ENCODE data around the gene GP1BA.

Gene GP1BA

GRCh38 chr17:4942760-4943508 is 10.9 kb downstream of the GP1BA start (continued):
- TF ChIP-seq IKZF3 (tag by site-specific recombination; IDR thresholded peaks at IDR 0.05) (0 out of 2 replicates have a peak, but pooled peaks have one; percentile 33), ZNF16 (tag by site-specific recombination; IDR thresholded peaks at IDR 0.05; ENCODE audit: low read depth) (no peak), ZNF37A (tag by site-specific recombination; IDR thresholded peaks at IDR 0.05) (no peak)

GRCh38 chr17:4944163-4944553 is 12.1 kb downstream of the GP1BA start:
- CTCF ChIA-PET = interaction anchor here (0.6 to 1.2 kb wide), 3 partner anchors 23 to 44 kb away, joined by 3 to 7 read pairs (median 4); partner anchors contain the start of gene CAMTA2
- TF ChIP-seq ZNF843 (tag by site-specific recombination; IDR thresholded peaks at IDR 0.05) = no peak
- TF ChIP-seq WT1 (tag by site-specific recombination; IDR thresholded peaks at IDR 0.05) = peak; percentile 53; the same call in 1 of the 2 replicates
- no peak for TF ChIP-seq ZNF585B (tag by site-specific recombination; IDR thresholded peaks at IDR 0.05)
- TF ChIP-seq ZNF10 (tag by site-specific recombination; IDR thresholded peaks at IDR 0.05) = 0 out of 2 replicates have a peak, but pooled peaks have one; percentile 6
- TF ChIP-seq ZNF747 (tag by site-specific recombination; IDR thresholded peaks at IDR 0.05) = no peak
- TF ChIP-seq ZFP41 (tag by site-specific recombination; IDR thresholded peaks at IDR 0.05; ENCODE audit: borderline replicate concordance) = no peak
- peak; percentile 46; the same call in 1 of the 2 replicates for TF ChIP-seq SP3 (tag by site-specific recombination; IDR thresholded peaks at IDR 0.05)
- TF ChIP-seq ZNF600 (tag by site-specific recombination; IDR thresholded peaks at IDR 0.05) = peak; percentile 48
- TF ChIP-seq ZNF785 (tag by site-specific recombination; IDR thresholded peaks at IDR 0.05) = no peak
- peak; percentile 87 for TF ChIP-seq ZNF623 (tag by site-specific recombination; IDR thresholded peaks at IDR 0.05)
- TF ChIP-seq KLF1 (tag by site-specific recombination; IDR thresholded peaks at IDR 0.05) = peak; percentile 55
- TF ChIP-seq ZNF776 (tag by site-specific recombination; IDR thresholded peaks at IDR 0.05; ENCODE audit: borderline replicate concordance) = no peak
- peak; percentile 56 for TF ChIP-seq SP2 (tag by site-specific recombination; IDR thresholded peaks at IDR 0.05)
- TF ChIP-seq ZBTB10 (tag by site-specific recombination; IDR thresholded peaks at IDR 0.05) = no peak
- peak; percentile 47; the same call in 1 of the 2 replicates for TF ChIP-seq KLF8 (tag by site-specific recombination; IDR thresholded peaks at IDR 0.05)
- TF ChIP-seq ZNF707 (tag by site-specific recombination; IDR thresholded peaks at IDR 0.05) = no peak
- TF ChIP-seq PATZ1 (tag by site-specific recombination; IDR thresholded peaks at IDR 0.05) = peak; percentile 51
- TF ChIP-seq ZBTB8A (tag by site-specific recombination; IDR thresholded peaks at IDR 0.05) = peak; percentile 24; the same call in 1 of the 2 replicates
- H3K9me3 ChIP-seq (ENCODE audit: control insufficient read depth, insufficient read depth, low read depth, low read length) = no peaks in the 10 kb centered on the region
- no peak overlapping the region for H3K4me3 ChIP-seq (ENCODE audit: low read depth, low read length)
- peak overlapping the region; percentile 99 for H3K27ac ChIP-seq (ENCODE audit: extremely low read depth, low read depth, low read length)
- POLR2A ChIA-PET = interaction anchor here (0.7 to 17.9 kb wide), 3 partner anchors 12 to 145 kb away, joined by 3 to 358 read pairs (median 8); partner anchors contain the start of genes GP1BA and SPAG7
- peaks cover 38 to 60% of the 10 kb centered on the region in 2 experiments for H3K36me3 ChIP-seq (ENCODE audit: control insufficient read depth in 2 of 2, insufficient read depth in 1 of 2, low read length in 2 of 2)
- H3K4me1 ChIP-seq (ENCODE audit: control insufficient read depth, insufficient read depth, low read length) = peaks cover 19% of the 10 kb centered on the region

Measured in HEK293 (cell line).